ENCODE data around the gene OR8D4. TPM values are rescaled to one million over a fixed set of nuclear protein-coding genes. Genes with fewer than 3 reads are reported as not detected.
"Not testable (repeated sequence)": the region's sequence is repeated elsewhere in the genome, so short reads cannot be mapped to it uniquely, and the experiment has no call there.

Gene OR8D4
- total and polyA plus RNA-seq, 4 donors, result 0.14 TPM; not detected in 3

DNA sequence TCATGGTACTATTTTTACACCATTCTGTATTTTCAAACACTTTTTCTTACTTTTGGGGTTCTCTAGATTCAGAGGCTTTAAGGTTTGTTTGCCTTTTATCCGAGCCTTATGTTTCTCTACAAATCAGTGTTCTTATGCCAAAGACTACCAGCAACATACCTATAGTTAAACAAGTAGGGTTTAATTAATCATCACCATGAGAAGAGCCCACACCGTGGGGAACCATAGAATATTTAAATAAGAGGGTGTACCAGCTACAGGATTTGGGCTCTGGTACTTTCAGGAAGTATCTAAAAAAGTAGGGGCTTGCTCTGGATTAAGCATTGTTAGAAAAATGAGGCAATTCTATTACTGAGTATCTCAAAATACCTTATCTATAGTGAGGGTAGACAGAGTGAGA lies 42.2 kb upstream of the OR8D4 start:
- no peak overlapping the region for H3K27ac ChIP-seq (ENCODE audit: low read depth in 1 of 2, low read length in 2 of 2)
- TF ChIP-seq, protein P1, sequence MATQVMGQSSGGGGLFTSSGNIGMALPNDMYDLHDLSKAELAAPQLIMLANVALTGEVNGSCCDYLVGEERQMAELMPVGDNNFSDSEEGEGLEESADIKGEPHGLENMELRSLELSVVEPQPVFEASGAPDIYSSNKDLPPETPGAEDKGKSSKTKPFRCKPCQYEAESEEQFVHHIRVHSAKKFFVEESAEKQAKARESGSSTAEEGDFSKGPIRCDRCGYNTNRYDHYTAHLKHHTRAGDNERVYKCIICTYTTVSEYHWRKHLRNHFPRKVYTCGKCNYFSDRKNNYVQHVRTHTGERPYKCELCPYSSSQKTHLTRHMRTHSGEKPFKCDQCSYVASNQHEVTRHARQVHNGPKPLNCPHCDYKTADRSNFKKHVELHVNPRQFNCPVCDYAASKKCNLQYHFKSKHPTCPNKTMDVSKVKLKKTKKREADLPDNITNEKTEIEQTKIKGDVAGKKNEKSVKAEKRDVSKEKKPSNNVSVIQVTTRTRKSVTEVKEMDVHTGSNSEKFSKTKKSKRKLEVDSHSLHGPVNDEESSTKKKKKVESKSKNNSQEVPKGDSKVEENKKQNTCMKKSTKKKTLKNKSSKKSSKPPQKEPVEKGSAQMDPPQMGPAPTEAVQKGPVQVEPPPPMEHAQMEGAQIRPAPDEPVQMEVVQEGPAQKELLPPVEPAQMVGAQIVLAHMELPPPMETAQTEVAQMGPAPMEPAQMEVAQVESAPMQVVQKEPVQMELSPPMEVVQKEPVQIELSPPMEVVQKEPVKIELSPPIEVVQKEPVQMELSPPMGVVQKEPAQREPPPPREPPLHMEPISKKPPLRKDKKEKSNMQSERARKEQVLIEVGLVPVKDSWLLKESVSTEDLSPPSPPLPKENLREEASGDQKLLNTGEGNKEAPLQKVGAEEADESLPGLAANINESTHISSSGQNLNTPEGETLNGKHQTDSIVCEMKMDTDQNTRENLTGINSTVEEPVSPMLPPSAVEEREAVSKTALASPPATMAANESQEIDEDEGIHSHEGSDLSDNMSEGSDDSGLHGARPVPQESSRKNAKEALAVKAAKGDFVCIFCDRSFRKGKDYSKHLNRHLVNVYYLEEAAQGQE (IDR thresholded peaks at IDR 0.05), result no peak
- TF ChIP-seq YY1 (IDR thresholded peaks at IDR 0.05) (no peak), RAD21 (IDR thresholded peaks at IDR 0.05) (no peak), HNF4G (IDR thresholded peaks at IDR 0.05) (no peak), HNF4A (conservative IDR thresholded peaks at IDR 0.05) (no peak), TAF1 (conservative IDR thresholded peaks at IDR 0.05) (no peak), GABPA (IDR thresholded peaks at IDR 0.05 in 1 of 2, conservative IDR thresholded peaks at IDR 0.05 in 1 of 2) (no peak), JUND (IDR thresholded peaks at IDR 0.05) (no peak), FOXA1 (IDR thresholded peaks at IDR 0.05) (no peak), EGR1 (IDR thresholded peaks at IDR 0.05; ENCODE audit: low read depth in 2 of 2) (no peak), FOXA2 (IDR thresholded peaks at IDR 0.05) (no peak), SP1 (IDR thresholded peaks at IDR 0.05) (no peak)
- TF ChIP-seq, protein P2, sequence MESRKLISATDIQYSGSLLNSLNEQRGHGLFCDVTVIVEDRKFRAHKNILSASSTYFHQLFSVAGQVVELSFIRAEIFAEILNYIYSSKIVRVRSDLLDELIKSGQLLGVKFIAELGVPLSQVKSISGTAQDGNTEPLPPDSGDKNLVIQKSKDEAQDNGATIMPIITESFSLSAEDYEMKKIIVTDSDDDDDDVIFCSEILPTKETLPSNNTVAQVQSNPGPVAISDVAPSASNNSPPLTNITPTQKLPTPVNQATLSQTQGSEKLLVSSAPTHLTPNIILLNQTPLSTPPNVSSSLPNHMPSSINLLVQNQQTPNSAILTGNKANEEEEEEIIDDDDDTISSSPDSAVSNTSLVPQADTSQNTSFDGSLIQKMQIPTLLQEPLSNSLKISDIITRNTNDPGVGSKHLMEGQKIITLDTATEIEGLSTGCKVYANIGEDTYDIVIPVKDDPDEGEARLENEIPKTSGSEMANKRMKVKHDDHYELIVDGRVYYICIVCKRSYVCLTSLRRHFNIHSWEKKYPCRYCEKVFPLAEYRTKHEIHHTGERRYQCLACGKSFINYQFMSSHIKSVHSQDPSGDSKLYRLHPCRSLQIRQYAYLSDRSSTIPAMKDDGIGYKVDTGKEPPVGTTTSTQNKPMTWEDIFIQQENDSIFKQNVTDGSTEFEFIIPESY (IDR thresholded peaks at IDR 0.05), result no peak
- TF ChIP-seq, protein P3, sequence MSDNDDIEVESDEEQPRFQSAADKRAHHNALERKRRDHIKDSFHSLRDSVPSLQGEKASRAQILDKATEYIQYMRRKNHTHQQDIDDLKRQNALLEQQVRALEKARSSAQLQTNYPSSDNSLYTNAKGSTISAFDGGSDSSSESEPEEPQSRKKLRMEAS (IDR thresholded peaks at IDR 0.05), result no peak
- H3K36me3 ChIP-seq (ENCODE audit: control insufficient read depth in 4 of 4, insufficient read depth in 3 of 4, low read depth in 1 of 4, low read length in 3 of 4), result no peaks in the 10 kb centered on the region
- H3K9ac ChIP-seq (ENCODE audit: low read depth in 1 of 2, low read length in 2 of 2), result no peak overlapping the region
- H3K4me3 ChIP-seq (ENCODE audit: low read depth in 1 of 3, low read length in 3 of 3), result no peak overlapping the region
- no peaks in the 10 kb centered on the region for H3K4me1 ChIP-seq (ENCODE audit: control insufficient read depth in 4 of 4, insufficient read depth in 4 of 4, low read length in 3 of 4)
- H3K9me3 ChIP-seq (ENCODE audit: control insufficient read depth in 4 of 4, low read length in 3 of 4), result peaks cover 0 to 2% (median 0%) of the 10 kb centered on the region in 4 donors
- peaks cover 0 to 4% (median 1%) of the 10 kb centered on the region in 4 donors for H3K27me3 ChIP-seq (ENCODE audit: control insufficient read depth in 4 of 4, insufficient read depth in 4 of 4, low read length in 3 of 4)
- WGBS, result 40% methylated on average over 2 of the region's 2 CpGs
- DNase-seq (ENCODE audit: low spot score), result no peak

DNA sequence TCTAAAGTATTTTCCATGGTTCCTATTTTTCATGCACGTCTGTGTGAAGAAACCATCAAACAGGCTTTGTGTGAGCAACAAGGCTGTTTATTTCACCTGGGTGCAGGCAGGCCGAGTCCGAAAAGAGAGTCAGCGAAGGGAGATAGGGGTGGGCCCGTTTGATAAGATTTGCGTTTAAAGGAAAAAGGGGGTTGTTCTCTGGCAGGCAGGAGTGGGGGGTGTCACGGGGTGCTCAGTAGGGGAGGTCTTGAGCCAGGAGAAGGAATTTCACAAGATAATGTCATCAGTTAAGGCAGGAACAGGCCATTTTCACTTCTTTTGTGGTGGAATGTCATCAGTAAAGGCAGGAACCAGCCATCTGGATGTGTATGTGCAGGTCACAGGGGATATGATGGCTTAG lies 36.7 kb upstream of the OR8D4 start:
- H3K4me3 ChIP-seq (ENCODE audit: low read depth in 1 of 3, low read length in 3 of 3); H3K27ac ChIP-seq (ENCODE audit: low read depth in 1 of 2, low read length in 2 of 2); H3K36me3 ChIP-seq (ENCODE audit: control insufficient read depth in 4 of 4, insufficient read depth in 3 of 4, low read depth in 1 of 4, low read length in 3 of 4); H3K27me3 ChIP-seq (ENCODE audit: control insufficient read depth in 4 of 4, insufficient read depth in 4 of 4, low read length in 3 of 4); DNase-seq (ENCODE audit: low spot score); H3K9ac ChIP-seq (ENCODE audit: low read depth in 1 of 2, low read length in 2 of 2); H3K4me1 ChIP-seq (ENCODE audit: control insufficient read depth in 4 of 4, insufficient read depth in 4 of 4, low read length in 3 of 4); H3K9me3 ChIP-seq (ENCODE audit: control insufficient read depth in 4 of 4, low read length in 3 of 4): not testable (repeated sequence)
- WGBS, result 64% methylated on average over 7 of the region's 7 CpGs

DNA sequence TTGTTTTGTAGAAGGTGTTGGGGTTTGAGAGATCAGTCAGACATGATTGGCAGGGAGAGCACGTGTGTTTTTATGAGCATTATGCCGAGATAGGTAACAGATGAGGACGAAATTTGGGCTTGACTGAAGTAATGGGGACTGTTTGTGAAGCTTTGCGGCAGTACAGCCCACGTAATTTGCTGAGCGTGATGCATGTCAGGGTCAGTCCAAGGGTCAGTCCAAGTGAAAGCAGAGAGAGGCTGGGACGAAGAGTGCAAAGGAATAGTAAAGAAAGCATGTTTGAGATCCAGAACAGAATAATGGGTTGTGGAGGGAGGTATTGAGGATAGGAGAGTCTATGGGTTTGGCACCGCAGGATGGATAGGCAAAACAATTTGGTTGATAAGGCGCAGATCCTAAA lies 34.2 kb upstream of the OR8D4 start:
- not testable (repeated sequence) for H3K27ac ChIP-seq (ENCODE audit: low read depth in 1 of 2, low read length in 2 of 2); H3K27me3 ChIP-seq (ENCODE audit: control insufficient read depth in 4 of 4, insufficient read depth in 4 of 4, low read length in 3 of 4); H3K9me3 ChIP-seq (ENCODE audit: control insufficient read depth in 4 of 4, low read length in 3 of 4); H3K4me3 ChIP-seq (ENCODE audit: low read depth in 1 of 3, low read length in 3 of 3); H3K4me1 ChIP-seq (ENCODE audit: control insufficient read depth in 4 of 4, insufficient read depth in 4 of 4, low read length in 3 of 4); H3K9ac ChIP-seq (ENCODE audit: low read depth in 1 of 2, low read length in 2 of 2); DNase-seq (ENCODE audit: low spot score); H3K36me3 ChIP-seq (ENCODE audit: control insufficient read depth in 4 of 4, insufficient read depth in 3 of 4, low read depth in 1 of 4, low read length in 3 of 4)
- TF ChIP-seq HNF4A (conservative IDR thresholded peaks at IDR 0.05) (peak; percentile 56 to 78), SP1 (IDR thresholded peaks at IDR 0.05) (peak; percentile 14)
- WGBS, result 47% methylated on average over 9 of the region's 9 CpGs

Data from liver (tissue), 9 donors.